ENCODE results near the gene HS3ST3A1.
"Not testable (repeated sequence)": the region's sequence is repeated elsewhere in the genome, so short reads cannot be mapped to it uniquely, and the experiment has no call there.

Gene HS3ST3A1

DNA sequence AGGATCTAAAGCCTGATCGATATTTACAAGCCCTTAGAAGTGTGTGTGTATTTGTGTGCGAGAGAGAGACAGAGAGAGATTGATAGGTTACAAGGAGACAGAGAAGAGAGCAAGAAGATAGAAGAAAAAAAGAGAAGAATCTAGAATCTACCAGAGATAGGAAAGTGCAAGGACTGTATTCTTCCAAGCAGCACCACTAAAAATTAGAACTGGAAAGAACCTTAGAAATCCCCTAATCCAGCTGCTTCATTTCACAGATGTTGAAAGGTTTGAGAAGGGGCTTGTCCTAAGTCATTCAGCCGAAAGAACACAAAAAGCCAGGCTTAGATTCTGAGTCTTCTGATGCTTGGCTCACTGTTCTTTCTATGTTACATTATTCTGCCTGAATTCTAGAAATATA is 92.2 kb downstream of the HS3ST3A1 start:
- Histone ChIP-seq H3K36me3 (ENCODE audit: insufficient read depth, insufficient read length, low read length) (no peaks in the 10 kb centered on the region), H3K4me3 (ENCODE audit: insufficient read length, low read depth) (no peak overlapping the region), H3K9me3 (ENCODE audit: insufficient read depth, low read length) (no peaks in the 10 kb centered on the region), H3K4me1 (ENCODE audit: insufficient read depth, insufficient read length) (no peaks in the 10 kb centered on the region), H3K9ac (ENCODE audit: insufficient read length, low read depth) (no peak overlapping the region), H3K27me3 (ENCODE audit: insufficient read depth, insufficient read length) (no peaks in the 10 kb centered on the region)
- TF ChIP-seq ZNF274 (IDR thresholded peaks at IDR 0.05; ENCODE audit: low read depth, low read length) (no peak), SUZ12 (IDR thresholded peaks at IDR 0.05; ENCODE audit: extremely low read depth, insufficient read depth, insufficient read length) (no peak), YY1 (IDR thresholded peaks at IDR 0.05; ENCODE audit: insufficient read depth, insufficient read length) (no peak)
- no peak for DNase-seq (ENCODE audit: low read depth, low spot score)

- Histone ChIP-seq H3K9me3 (ENCODE audit: insufficient read depth, low read length) (no peaks in the 10 kb centered on the region), H3K27me3 (ENCODE audit: insufficient read depth, insufficient read length) (no peaks in the 10 kb centered on the region), H3K4me3 (ENCODE audit: insufficient read length, low read depth) (no peak overlapping the region), H3K9ac (ENCODE audit: insufficient read length, low read depth) (no peak overlapping the region), H3K36me3 (ENCODE audit: insufficient read depth, insufficient read length, low read length) (no peaks in the 10 kb centered on the region), H3K4me1 (ENCODE audit: insufficient read depth, insufficient read length) (no peaks in the 10 kb centered on the region)
- no peak for DNase-seq (ENCODE audit: low read depth, low spot score)
- no peak for TF ChIP-seq YY1 (IDR thresholded peaks at IDR 0.05; ENCODE audit: insufficient read depth, insufficient read length)
- no peak for TF ChIP-seq ZNF274 (IDR thresholded peaks at IDR 0.05; ENCODE audit: low read depth, low read length)
- TF ChIP-seq SUZ12 (IDR thresholded peaks at IDR 0.05; ENCODE audit: extremely low read depth, insufficient read depth, insufficient read length), result no peak
Observed at GRCh38 chr17:13508896-13509295, 92.8 kb downstream of the HS3ST3A1 start.

GRCh38 chr17:13503526-13503925 is 98.2 kb downstream of the HS3ST3A1 start:
- no peaks in the 10 kb centered on the region for H3K36me3 ChIP-seq (ENCODE audit: insufficient read depth, insufficient read length, low read length)
- H3K9me3 ChIP-seq (ENCODE audit: insufficient read depth, low read length), result no peaks in the 10 kb centered on the region
- H3K27me3 ChIP-seq (ENCODE audit: insufficient read depth, insufficient read length), result no peaks in the 10 kb centered on the region
- TF ChIP-seq YY1 (IDR thresholded peaks at IDR 0.05; ENCODE audit: insufficient read depth, insufficient read length) (no peak), ZNF274 (IDR thresholded peaks at IDR 0.05; ENCODE audit: low read depth, low read length) (no peak), SUZ12 (IDR thresholded peaks at IDR 0.05; ENCODE audit: extremely low read depth, insufficient read depth, insufficient read length) (no peak)
- no peak for DNase-seq (ENCODE audit: low read depth, low spot score)
- no peak overlapping the region for H3K9ac ChIP-seq (ENCODE audit: insufficient read length, low read depth)
- H3K4me3 ChIP-seq (ENCODE audit: insufficient read length, low read depth), result no peak overlapping the region
- no peaks in the 10 kb centered on the region for H3K4me1 ChIP-seq (ENCODE audit: insufficient read depth, insufficient read length)

- Histone ChIP-seq H3K9ac (ENCODE audit: insufficient read length, low read depth) (no peak overlapping the region), H3K4me1 (ENCODE audit: insufficient read depth, insufficient read length) (no peaks in the 10 kb centered on the region), H3K4me3 (ENCODE audit: insufficient read length, low read depth) (no peak overlapping the region), H3K27me3 (ENCODE audit: insufficient read depth, insufficient read length) (no peaks in the 10 kb centered on the region), H3K36me3 (ENCODE audit: insufficient read depth, insufficient read length, low read length) (no peaks in the 10 kb centered on the region), H3K9me3 (ENCODE audit: insufficient read depth, low read length) (no peaks in the 10 kb centered on the region)
- TF ChIP-seq SUZ12 (IDR thresholded peaks at IDR 0.05; ENCODE audit: extremely low read depth, insufficient read depth, insufficient read length), result no peak
- TF ChIP-seq YY1 (IDR thresholded peaks at IDR 0.05; ENCODE audit: insufficient read depth, insufficient read length), result no peak
- no peak for TF ChIP-seq ZNF274 (IDR thresholded peaks at IDR 0.05; ENCODE audit: low read depth, low read length)
- DNase-seq (ENCODE audit: low read depth, low spot score), result no peak
Observed at GRCh38 chr17:13502263-13502662, 99.5 kb downstream of the HS3ST3A1 start.

DNA sequence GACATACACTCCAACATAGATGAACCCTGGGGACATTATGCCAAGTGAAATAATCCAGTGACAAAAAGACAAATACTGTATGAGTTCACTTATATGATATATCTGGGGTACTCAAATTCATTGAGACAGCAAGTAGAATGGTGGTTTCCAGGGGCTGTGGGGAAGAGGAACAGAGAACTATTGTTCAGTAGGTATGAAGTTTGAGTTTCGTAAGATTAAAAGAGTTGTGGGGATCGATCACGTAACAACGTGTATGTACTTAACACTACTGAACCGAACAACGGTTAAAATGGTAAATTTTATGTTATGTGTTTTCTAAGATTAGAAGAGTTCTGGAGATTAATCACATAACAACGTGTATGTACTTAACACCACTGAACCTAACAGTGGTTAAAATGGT is 100.8 kb downstream of the HS3ST3A1 start:
- Histone ChIP-seq H3K9me3 (ENCODE audit: insufficient read depth, low read length) (no peaks in the 10 kb centered on the region), H3K4me1 (ENCODE audit: insufficient read depth, insufficient read length) (no peaks in the 10 kb centered on the region), H3K27me3 (ENCODE audit: insufficient read depth, insufficient read length) (no peaks in the 10 kb centered on the region), H3K9ac (ENCODE audit: insufficient read length, low read depth) (no peak overlapping the region), H3K4me3 (ENCODE audit: insufficient read length, low read depth) (no peak overlapping the region), H3K36me3 (ENCODE audit: insufficient read depth, insufficient read length, low read length) (no peaks in the 10 kb centered on the region)
- no peak for DNase-seq (ENCODE audit: low read depth, low spot score)
- no peak for TF ChIP-seq ZNF274 (IDR thresholded peaks at IDR 0.05; ENCODE audit: low read depth, low read length)
- no peak for TF ChIP-seq YY1 (IDR thresholded peaks at IDR 0.05; ENCODE audit: insufficient read depth, insufficient read length)
- TF ChIP-seq SUZ12 (IDR thresholded peaks at IDR 0.05; ENCODE audit: extremely low read depth, insufficient read depth, insufficient read length), result no peak

GRCh38 chr17:13498184-13498583 is 103.5 kb downstream of the HS3ST3A1 start:
- Histone ChIP-seq H3K4me1 (ENCODE audit: insufficient read depth, insufficient read length) (no peaks in the 10 kb centered on the region), H3K36me3 (ENCODE audit: insufficient read depth, insufficient read length, low read length) (no peaks in the 10 kb centered on the region), H3K9ac (ENCODE audit: insufficient read length, low read depth) (no peak overlapping the region), H3K4me3 (ENCODE audit: insufficient read length, low read depth) (no peak overlapping the region), H3K9me3 (ENCODE audit: insufficient read depth, low read length) (no peaks in the 10 kb centered on the region), H3K27me3 (ENCODE audit: insufficient read depth, insufficient read length) (no peaks in the 10 kb centered on the region)
- TF ChIP-seq ZNF274 (IDR thresholded peaks at IDR 0.05; ENCODE audit: low read depth, low read length), result no peak
- TF ChIP-seq SUZ12 (IDR thresholded peaks at IDR 0.05; ENCODE audit: extremely low read depth, insufficient read depth, insufficient read length), result no peak
- no peak for TF ChIP-seq YY1 (IDR thresholded peaks at IDR 0.05; ENCODE audit: insufficient read depth, insufficient read length)
- no peak for DNase-seq (ENCODE audit: low read depth, low spot score)

GRCh38 chr17:13496553-13497056 is 105.1 kb downstream of the HS3ST3A1 start:
- H3K36me3 ChIP-seq (ENCODE audit: insufficient read depth, insufficient read length, low read length); H3K4me3 ChIP-seq (ENCODE audit: insufficient read length, low read depth); H3K4me1 ChIP-seq (ENCODE audit: insufficient read depth, insufficient read length); DNase-seq (ENCODE audit: low read depth, low spot score); H3K9ac ChIP-seq (ENCODE audit: insufficient read length, low read depth); H3K9me3 ChIP-seq (ENCODE audit: insufficient read depth, low read length); H3K27me3 ChIP-seq (ENCODE audit: insufficient read depth, insufficient read length): not testable (repeated sequence)

GRCh38 chr17:13495423-13495822 is 106.3 kb downstream of the HS3ST3A1 start:
- DNase-seq (ENCODE audit: low read depth, low spot score), result no peak
- Histone ChIP-seq H3K27me3 (ENCODE audit: insufficient read depth, insufficient read length) (no peaks in the 10 kb centered on the region), H3K36me3 (ENCODE audit: insufficient read depth, insufficient read length, low read length) (no peaks in the 10 kb centered on the region), H3K9me3 (ENCODE audit: insufficient read depth, low read length) (no peaks in the 10 kb centered on the region), H3K4me1 (ENCODE audit: insufficient read depth, insufficient read length) (no peaks in the 10 kb centered on the region), H3K4me3 (ENCODE audit: insufficient read length, low read depth) (no peak overlapping the region), H3K9ac (ENCODE audit: insufficient read length, low read depth) (no peak overlapping the region)
- TF ChIP-seq YY1 (IDR thresholded peaks at IDR 0.05; ENCODE audit: insufficient read depth, insufficient read length), result no peak
- no peak for TF ChIP-seq SUZ12 (IDR thresholded peaks at IDR 0.05; ENCODE audit: extremely low read depth, insufficient read depth, insufficient read length)
- no peak for TF ChIP-seq ZNF274 (IDR thresholded peaks at IDR 0.05; ENCODE audit: low read depth, low read length)
